Left ventricle myocardium superior (tissue), 1 donor: ENCODE measurements around the gene OR52B2. TPM values are rescaled to one million over a fixed set of nuclear protein-coding genes. Genes with fewer than 3 reads are reported as not detected.
"Not testable (repeated sequence)": the region's sequence is repeated elsewhere in the genome, so short reads cannot be mapped to it uniquely, and the experiment has no call there.

Experiments
- ATAC-seq: fragments of 200-7000 bp; cut with Tn5 transposase; one replicate; pipeline ENCODE4 v1.9.1; 2020; ENCODE audit warnings: mild to moderate bottlenecking, moderate library complexity
- DNase-seq: peaks from one replicate; pipeline ENCODE4 v3.0.0-alpha.2; 2020
- intact Hi-C: fragments of 100-400 bp; cut with micrococcal nuclease; formaldehyde crosslinking; loops from one replicate; pipeline ENCODE4 v1.11.0; 2022
- total RNA-seq: library from RNA; stranded (reverse); fragmentation: NEBNext Ultra II Directional; extraction: Animal tissue kit (Norgen Biotek cat#: 25700); gene quantifications from one replicate; pipeline ENCODE4 v1.2.1, GENCODE V29; 2021
- donor health status: DM: no; HTN: yes; CAD: no; lungs with severe emphysema.

Gene OR52B2
- total RNA-seq, 1 donor from 2014 or later, result not detected

- no peak for DNase-seq
- intact Hi-C loops, result no loop called here
- no peak for ATAC-seq
These were observed 5.3 kb upstream of the OR52B2 start for GRCh38 chr11:6175440-6175839.

- DNase-seq, result no peak
- intact Hi-C loops, result no loop called here
- no peak for ATAC-seq
These were observed 13.3 kb downstream of the OR52B2 start for GRCh38 chr11:6156628-6157359.

GRCh38 chr11:6152126-6152525 lies 18.0 kb downstream of the OR52B2 start:
- intact Hi-C loops, result no loop called here
- no peak for DNase-seq
- ATAC-seq, result no peak

GRCh38 chr11:6151117-6151516 lies 19.0 kb downstream of the OR52B2 start:
- intact Hi-C loops, result no loop called here
- ATAC-seq (no peak), DNase-seq (no peak)

GRCh38 chr11:6143737-6144136 lies 26.4 kb downstream of the OR52B2 start:
- ATAC-seq, DNase-seq, intact Hi-C loops: not testable (repeated sequence)

GRCh38 chr11:6142936-6143335 lies 27.2 kb downstream of the OR52B2 start:
- DNase-seq (no peak), ATAC-seq (no peak)
- intact Hi-C loops, result no loop called here

- ATAC-seq, DNase-seq, intact Hi-C loops: not testable (repeated sequence)
These were observed 34.2 kb downstream of the OR52B2 start for GRCh38 chr11:6135936-6136335.

GRCh38 chr11:6132431-6132830 lies 37.7 kb downstream of the OR52B2 start:
- ATAC-seq (no peak), DNase-seq (no peak)
- intact Hi-C loops, result no loop called here

- intact Hi-C loops, result no loop called here
- DNase-seq, result no peak
- ATAC-seq, result no peak
These were observed 40.5 kb downstream of the OR52B2 start for GRCh38 chr11:6129635-6130034.

- intact Hi-C loops, result no loop called here
- ATAC-seq, result no peak
- DNase-seq, result no peak
These were observed 41.1 kb downstream of the OR52B2 start for GRCh38 chr11:6129011-6129410.

GRCh38 chr11:6127881-6128280 lies 42.2 kb downstream of the OR52B2 start:
- ATAC-seq (no peak), DNase-seq (no peak)
- intact Hi-C loops, result no loop called here

GRCh38 chr11:6124245-6124644 lies 45.9 kb downstream of the OR52B2 start:
- ATAC-seq (no peak), DNase-seq (no peak)
- intact Hi-C loops, result no loop called here

Other genes with a start within 250 kb of the OR52B2 start
- not detected for gene OR56A3, start 228.1 kb downstream of the OR52B2 start, total RNA-seq
- gene OR56A5, start 201.8 kb downstream of the OR52B2 start, total RNA-seq, result not detected
- gene OR52L1, start 183.3 kb downstream of the OR52B2 start, total RNA-seq, result not detected
- not detected for gene OR56A4, start 163.4 kb downstream of the OR52B2 start, total RNA-seq
- not detected for gene OR56A1, start 139.6 kb downstream of the OR52B2 start, total RNA-seq
- not detected for gene OR56B4, start 62.6 kb downstream of the OR52B2 start, total RNA-seq
- not detected for gene OR52W1, start 28.9 kb upstream of the OR52B2 start, total RNA-seq
- gene C11orf42, start 35.2 kb upstream of the OR52B2 start, total RNA-seq, result not detected
- 16.3 TPM for gene FHIP1B, start 64.3 kb upstream of the OR52B2 start, total RNA-seq
- not detected for gene CNGA4, start 68.8 kb upstream of the OR52B2 start, total RNA-seq
- not detected for gene CCKBR, start 89.5 kb upstream of the OR52B2 start, total RNA-seq
- 31.1 TPM for gene CAVIN3, start 150.2 kb upstream of the OR52B2 start, total RNA-seq
- gene SMPD1, start 220.1 kb upstream of the OR52B2 start, total RNA-seq, result 60.9 TPM
- gene APBB1, start 248.8 kb upstream of the OR52B2 start, total RNA-seq, result 87.6 TPM